Measurements from ENCODE around the gene SNCAIP.

The SNCAIP gene

GRCh38 chr5:122455939-122456338, 143.9 kb downstream of the SNCAIP start:
- H3K9me3 Mint-ChIP-seq = no peaks in the 10 kb centered on the region
- ATAC-seq (replicated peaks) (no peak), DNase-seq (no peak)
- no peak overlapping the region for H3K4me3 Mint-ChIP-seq
- H3K27me3 Mint-ChIP-seq = peaks cover 18 to 29% of the 10 kb centered on the region in 2 donors
- H3K27ac Mint-ChIP-seq = no peak overlapping the region
- no peaks in the 10 kb centered on the region for H3K4me1 Mint-ChIP-seq
- H3K36me3 Mint-ChIP-seq = no peaks in the 10 kb centered on the region

DNA sequence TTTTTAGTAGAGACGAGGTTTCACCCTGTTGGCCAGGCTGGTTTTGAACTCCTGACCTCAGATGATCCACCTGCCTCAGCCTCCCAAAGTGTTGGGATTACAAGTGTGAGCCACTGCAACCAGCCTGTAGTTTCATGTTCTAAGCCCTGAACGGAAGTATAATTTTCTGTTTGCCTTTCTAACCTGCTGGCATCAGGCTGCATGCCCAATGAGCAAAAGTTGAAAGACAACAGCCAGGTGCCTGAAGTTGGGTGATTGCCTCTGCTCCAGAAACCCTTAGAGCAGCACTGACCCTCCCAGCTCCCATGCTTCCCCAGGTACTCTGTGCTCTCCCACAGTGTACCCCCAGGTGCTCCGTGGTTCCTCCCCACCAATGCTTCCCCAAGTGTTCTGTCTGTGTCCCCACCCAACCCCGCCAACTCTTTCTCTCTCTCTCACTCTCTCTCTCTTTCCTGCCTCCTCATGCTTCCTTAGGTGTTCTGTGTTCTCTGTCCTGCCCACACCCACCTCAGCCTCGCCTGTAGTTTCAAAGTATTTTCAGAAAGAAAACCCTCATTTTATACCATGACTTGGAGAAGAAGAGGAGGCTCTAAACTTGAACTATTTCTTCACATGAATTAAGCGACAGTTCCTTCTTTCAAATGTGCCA, 145.3 kb downstream of the SNCAIP start:
- peaks cover 23 to 35% of the 10 kb centered on the region in 2 donors for H3K27me3 Mint-ChIP-seq
- H3K36me3 Mint-ChIP-seq = no peaks in the 10 kb centered on the region
- ATAC-seq (replicated peaks) (no peak), DNase-seq (no peak)
- no peaks in the 10 kb centered on the region for H3K4me1 Mint-ChIP-seq
- no peak overlapping the region for H3K27ac Mint-ChIP-seq
- H3K4me3 Mint-ChIP-seq = no peak overlapping the region
- H3K9me3 Mint-ChIP-seq = no peaks in the 10 kb centered on the region

GRCh38 chr5:122458278-122458872, 146.3 kb downstream of the SNCAIP start:
- Mint-ChIP-seq H3K27ac (no peak overlapping the region), H3K36me3 (no peaks in the 10 kb centered on the region), H3K27me3 (peaks cover 23 to 35% of the 10 kb centered on the region in 2 donors), H3K4me1 (no peaks in the 10 kb centered on the region), H3K9me3 (no peaks in the 10 kb centered on the region), H3K4me3 (no peak overlapping the region)
- ATAC-seq (replicated peaks) (no peak), DNase-seq (no peak)

DNA sequence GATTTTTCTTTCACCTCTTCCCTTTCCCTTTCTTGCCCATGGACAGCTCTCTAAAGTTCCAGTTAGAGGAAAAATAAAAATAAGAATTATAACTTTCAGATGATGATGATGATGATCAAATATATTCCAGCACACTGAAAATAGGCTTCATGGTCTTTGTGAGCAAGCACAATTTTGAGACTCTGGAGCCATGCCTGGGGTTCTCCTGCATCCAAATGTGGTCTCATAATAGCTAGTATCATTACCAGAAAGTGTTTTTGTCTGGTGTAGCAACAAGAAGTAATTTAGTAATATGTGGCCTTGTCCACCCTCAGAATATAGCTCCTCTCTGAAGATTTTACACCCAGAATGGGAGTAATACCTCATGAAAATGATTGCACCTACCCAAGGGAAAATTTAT, 150.4 kb downstream of the SNCAIP start:
- no peak for ATAC-seq (replicated peaks)
- no peaks in the 10 kb centered on the region for H3K9me3 Mint-ChIP-seq
- H3K27ac Mint-ChIP-seq = no peak overlapping the region
- H3K36me3 Mint-ChIP-seq = no peaks in the 10 kb centered on the region
- H3K4me3 Mint-ChIP-seq = no peak overlapping the region
- DNase-seq = no peak
- peaks cover 28 to 49% of the 10 kb centered on the region in 2 donors for H3K27me3 Mint-ChIP-seq
- no peaks in the 10 kb centered on the region for H3K4me1 Mint-ChIP-seq

- Mint-ChIP-seq H3K4me3 (no peak overlapping the region), H3K27ac (no peak overlapping the region), H3K27me3 (peaks cover 22 to 42% of the 10 kb centered on the region in 2 donors), H3K4me1 (no peaks in the 10 kb centered on the region), H3K9me3 (no peaks in the 10 kb centered on the region), H3K36me3 (no peaks in the 10 kb centered on the region)
- DNase-seq (no peak), ATAC-seq (replicated peaks) (no peak)
These were observed 151.2 kb downstream of the SNCAIP start for GRCh38 chr5:122463221-122463620.

DNA sequence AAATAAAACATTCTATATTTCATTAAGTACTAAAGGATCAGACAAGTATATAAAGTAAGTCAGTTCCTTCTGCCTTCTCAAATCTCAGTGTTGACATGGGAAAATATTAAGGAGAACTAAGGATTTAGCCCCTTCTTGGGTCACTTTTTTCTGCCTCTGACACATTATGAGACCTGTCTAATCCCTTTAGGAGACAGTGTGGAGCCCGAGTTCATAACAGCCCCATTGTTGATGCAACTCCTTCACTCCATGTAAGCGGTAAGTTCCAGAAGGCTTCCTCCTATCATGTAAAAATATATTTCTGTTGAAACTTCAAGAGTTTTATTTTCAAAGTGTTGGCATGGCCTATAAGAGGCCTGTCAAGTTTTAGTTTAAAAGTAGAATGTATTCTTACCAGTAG, 152.2 kb downstream of the SNCAIP start:
- DNase-seq (no peak), ATAC-seq (replicated peaks) (no peak)
- H3K36me3 Mint-ChIP-seq = no peaks in the 10 kb centered on the region
- no peaks in the 10 kb centered on the region for H3K4me1 Mint-ChIP-seq
- no peaks in the 10 kb centered on the region for H3K9me3 Mint-ChIP-seq
- H3K27ac Mint-ChIP-seq = no peak overlapping the region
- H3K27me3 Mint-ChIP-seq = peaks cover 18 to 38% of the 10 kb centered on the region in 2 donors
- H3K4me3 Mint-ChIP-seq = no peak overlapping the region

DNA sequence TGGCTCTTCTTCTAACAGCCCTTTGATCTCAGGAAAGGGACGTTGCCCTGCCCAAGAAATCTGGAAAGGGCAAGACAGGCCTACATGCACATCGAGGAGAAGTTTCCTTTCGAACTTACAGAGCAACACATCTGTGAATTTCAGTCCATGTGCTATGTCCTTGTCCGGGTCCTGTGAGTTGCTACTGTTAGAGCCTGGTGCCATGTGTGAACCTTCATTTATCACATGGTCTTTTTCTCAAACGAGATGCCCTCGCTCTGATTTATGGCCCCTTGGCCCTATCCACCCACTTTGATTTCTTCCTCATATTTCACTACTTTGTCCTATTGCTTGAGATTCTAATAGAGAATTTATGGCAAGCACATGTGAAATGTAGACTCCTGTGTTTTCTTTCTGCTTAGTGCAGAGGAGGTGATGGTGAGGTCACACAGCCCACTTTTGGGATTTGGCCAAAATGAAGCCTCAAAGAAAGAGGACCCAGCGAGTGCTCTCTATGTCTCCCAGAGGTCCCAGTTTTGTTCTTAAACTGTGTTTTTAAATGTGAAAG, 153.1 kb downstream of the SNCAIP start:
- no peaks in the 10 kb centered on the region for H3K9me3 Mint-ChIP-seq
- ATAC-seq (replicated peaks) (no peak), DNase-seq (no peak)
- no peaks in the 10 kb centered on the region for H3K36me3 Mint-ChIP-seq
- H3K27me3 Mint-ChIP-seq = peaks cover 22 to 44% of the 10 kb centered on the region in 2 donors
- H3K4me3 Mint-ChIP-seq = no peak overlapping the region
- H3K27ac Mint-ChIP-seq = no peak overlapping the region
- no peaks in the 10 kb centered on the region for H3K4me1 Mint-ChIP-seq

- Mint-ChIP-seq H3K36me3 (no peaks in the 10 kb centered on the region), H3K27me3 (peaks cover 18 to 35% of the 10 kb centered on the region in 2 donors), H3K9me3 (no peaks in the 10 kb centered on the region), H3K4me1 (no peaks in the 10 kb centered on the region), H3K27ac (no peak overlapping the region), H3K4me3 (no peak overlapping the region)
- ATAC-seq (replicated peaks) (no peak), DNase-seq (no peak)
These were observed 154.0 kb downstream of the SNCAIP start for GRCh38 chr5:122465994-122466393.

- Mint-ChIP-seq H3K36me3 (no peaks in the 10 kb centered on the region), H3K4me3 (no peak overlapping the region), H3K27me3 (peaks cover 19 to 33% of the 10 kb centered on the region in 2 donors), H3K4me1 (no peaks in the 10 kb centered on the region), H3K27ac (no peak overlapping the region), H3K9me3 (no peaks in the 10 kb centered on the region)
- no peak for ATAC-seq (replicated peaks)
- DNase-seq = no peak
These were observed 156.5 kb downstream of the SNCAIP start for GRCh38 chr5:122468351-122469116.

DNA sequence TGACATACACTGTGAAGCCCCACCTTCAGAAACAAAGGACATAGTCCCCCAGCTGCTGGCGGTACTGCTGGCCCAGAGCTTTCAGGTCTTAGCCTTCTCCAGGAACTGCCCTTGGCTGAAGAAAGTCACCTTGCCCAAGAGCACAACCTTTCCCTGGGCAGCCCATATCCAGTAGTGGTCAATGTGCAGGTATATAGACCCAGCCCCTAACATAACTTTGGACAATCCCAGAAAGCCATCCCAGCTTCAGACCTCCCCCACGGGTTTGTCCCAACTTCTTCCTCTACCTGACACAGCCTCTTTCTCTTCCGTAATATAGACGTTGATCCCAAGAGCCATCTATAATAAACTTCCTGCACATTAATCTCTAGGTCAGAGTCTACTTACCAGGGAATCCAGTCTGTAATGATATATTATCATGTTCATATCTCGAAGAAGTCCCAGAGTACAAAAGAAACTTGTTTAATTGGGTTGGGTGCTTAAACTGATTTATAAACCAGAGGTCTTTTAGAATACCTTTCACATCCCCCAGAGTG, 157.4 kb downstream of the SNCAIP start:
- no peaks in the 10 kb centered on the region for H3K9me3 Mint-ChIP-seq
- no peak overlapping the region for H3K4me3 Mint-ChIP-seq
- DNase-seq (no peak), ATAC-seq (replicated peaks) (no peak)
- H3K4me1 Mint-ChIP-seq = no peaks in the 10 kb centered on the region
- no peaks in the 10 kb centered on the region for H3K36me3 Mint-ChIP-seq
- H3K27ac Mint-ChIP-seq = no peak overlapping the region
- H3K27me3 Mint-ChIP-seq = peaks cover 19 to 33% of the 10 kb centered on the region in 2 donors

DNA sequence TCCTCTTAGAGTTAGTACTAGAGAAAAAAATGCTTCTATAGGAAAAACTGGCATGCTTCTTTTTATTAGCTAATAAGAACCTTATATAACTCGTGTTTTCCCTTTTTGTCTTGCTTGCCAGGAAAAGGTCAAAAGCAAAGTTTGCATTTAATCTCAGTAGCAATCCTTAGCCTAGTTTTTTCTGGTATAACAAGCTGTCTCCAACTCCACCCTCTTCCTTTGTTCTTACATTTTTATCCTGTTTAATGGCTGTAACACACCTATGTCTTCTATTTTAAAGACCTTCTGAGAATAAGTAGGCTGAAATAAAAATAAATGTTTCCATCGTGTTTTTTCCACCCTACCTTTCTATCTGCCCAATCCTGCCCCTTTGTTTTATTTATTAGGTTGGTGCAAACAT, 158.3 kb downstream of the SNCAIP start:
- DNase-seq = no peak
- Mint-ChIP-seq H3K4me1 (no peaks in the 10 kb centered on the region), H3K27me3 (peaks cover 23 to 30% of the 10 kb centered on the region in 2 donors), H3K36me3 (no peaks in the 10 kb centered on the region), H3K9me3 (no peaks in the 10 kb centered on the region), H3K27ac (no peak overlapping the region), H3K4me3 (no peak overlapping the region)
- ATAC-seq (replicated peaks) = no peak

DNA sequence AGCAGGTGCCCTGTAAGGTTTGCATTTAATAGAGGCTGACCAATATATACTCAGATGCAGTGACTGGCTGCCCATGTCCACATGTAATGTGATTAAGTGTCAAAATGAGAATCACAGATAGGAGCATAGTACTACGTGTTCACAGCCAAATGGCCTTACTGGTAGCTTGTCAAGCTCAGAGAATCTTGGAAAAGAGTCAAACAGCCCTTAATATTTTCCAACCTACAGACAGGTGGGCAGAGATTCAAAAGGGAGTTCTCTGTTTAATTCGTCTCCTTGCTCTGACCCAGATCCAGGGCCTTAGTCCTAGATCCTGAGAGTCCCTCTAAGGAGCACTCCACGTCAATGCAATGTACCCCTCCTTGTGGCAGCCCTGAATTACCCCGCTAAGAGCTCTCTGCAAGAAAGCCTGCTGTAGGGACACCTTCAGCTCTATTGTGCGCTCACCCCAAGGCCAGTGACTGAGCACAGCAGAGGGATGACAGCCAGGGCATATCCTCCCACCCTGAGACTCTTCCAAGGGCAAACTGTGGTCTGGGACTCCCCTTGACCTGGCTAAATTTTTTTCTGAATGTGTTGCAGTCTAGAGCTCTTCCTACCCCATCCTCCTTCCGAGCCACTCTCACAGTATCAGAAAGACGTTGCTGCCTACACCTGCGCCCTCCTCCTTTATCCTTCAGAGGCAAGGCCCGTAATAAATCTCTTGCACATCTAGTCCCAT, 159.2 kb downstream of the SNCAIP start:
- Mint-ChIP-seq H3K9me3 (no peaks in the 10 kb centered on the region), H3K36me3 (no peaks in the 10 kb centered on the region), H3K27me3 (peaks cover 24 to 34% of the 10 kb centered on the region in 2 donors), H3K4me1 (no peaks in the 10 kb centered on the region), H3K4me3 (no peak overlapping the region), H3K27ac (no peak overlapping the region)
- no peak for DNase-seq
- ATAC-seq (replicated peaks) = no peak

DNA sequence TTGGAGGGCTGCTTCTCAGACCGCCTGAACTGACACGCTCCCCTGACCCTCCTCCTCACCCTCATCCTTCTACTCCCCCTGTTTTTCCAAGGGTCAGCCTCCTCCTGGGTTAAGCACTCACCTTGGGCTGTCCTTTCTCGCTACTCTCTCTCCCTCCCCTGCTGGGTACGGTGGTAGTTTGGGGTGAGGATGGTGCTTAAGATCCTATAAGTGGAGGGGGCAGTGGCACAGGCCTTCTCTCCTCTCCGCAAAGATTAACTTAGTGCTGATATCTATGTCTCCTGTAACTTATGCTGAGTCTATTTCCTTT, 159.7 kb downstream of the SNCAIP start:
- Mint-ChIP-seq H3K27ac (no peak overlapping the region), H3K36me3 (no peaks in the 10 kb centered on the region), H3K27me3 (peaks cover 26 to 36% of the 10 kb centered on the region in 2 donors), H3K9me3 (no peaks in the 10 kb centered on the region), H3K4me1 (no peaks in the 10 kb centered on the region), H3K4me3 (no peak overlapping the region)
- ATAC-seq (replicated peaks) (no peak), DNase-seq (no peak)

- no peak for DNase-seq
- no peaks in the 10 kb centered on the region for H3K4me1 Mint-ChIP-seq
- H3K4me3 Mint-ChIP-seq = no peak overlapping the region
- no peak for ATAC-seq (replicated peaks)
- no peak overlapping the region for H3K27ac Mint-ChIP-seq
- H3K9me3 Mint-ChIP-seq = no peaks in the 10 kb centered on the region
- H3K27me3 Mint-ChIP-seq = peaks cover 27 to 32% of the 10 kb centered on the region in 2 donors
- H3K36me3 Mint-ChIP-seq = no peaks in the 10 kb centered on the region
These were observed 161.3 kb downstream of the SNCAIP start for GRCh38 chr5:122473138-122473843.
